Measurements from ENCODE around the gene AKAP6. TPM values are rescaled to one million over a fixed set of nuclear protein-coding genes. Genes with fewer than 3 reads are reported as not detected.

Gene AKAP6
- total and polyA plus RNA-seq, 2 experiments from 2014 or later: 0.38 to 0.42 TPM

GRCh38 chr14:32669391-32669790 lies 340.3 kb downstream of the AKAP6 start:
- no peak overlapping the region for H3K4me3 ChIP-seq
- no peak for DNase-seq (ENCODE audit: low spot score)
- H3K27me3 Mint-ChIP-seq (ENCODE audit: insufficient read depth, low read depth, poor library complexity): no peaks in the 10 kb centered on the region
- H3K27ac Mint-ChIP-seq: no peak overlapping the region
- H2AFZ ChIP-seq: no peak overlapping the region
- H3K4me1 ChIP-seq (ENCODE audit: insufficient read depth): no peaks in the 10 kb centered on the region
- H3K27ac ChIP-seq (ENCODE audit: low read depth): no peak overlapping the region
- H3K9me2 ChIP-seq (ENCODE audit: insufficient read depth): peaks cover 4% of the 10 kb centered on the region
- no peaks in the 10 kb centered on the region for H3F3A ChIP-seq (replicated peaks; ENCODE audit: low read depth)
- H3K36me3 Mint-ChIP-seq (ENCODE audit: low read depth): no peaks in the 10 kb centered on the region
- peaks cover 2% of the 10 kb centered on the region; the same call in 1 of the 3 replicates for H3K4me1 Mint-ChIP-seq
- no peaks in the 10 kb centered on the region for H3K36me3 ChIP-seq (ENCODE audit: insufficient read depth)
- H3K4me2 ChIP-seq: no peak overlapping the region
- peaks cover 2% of the 10 kb centered on the region; the same call in 2 of the 3 replicates for H3K9me3 Mint-ChIP-seq
- ATAC-seq: no peak
- no peaks in the 10 kb centered on the region for H3K27me3 ChIP-seq (ENCODE audit: insufficient read depth)
- TF ChIP-seq EZH2phosphoT487 (IDR thresholded peaks at IDR 0.05; ENCODE audit: unreplicated experiment) (no peak), REST (IDR thresholded peaks at IDR 0.05; ENCODE audit: unreplicated experiment) (no peak), ZNF462 (CRISPR knock-in tag; IDR thresholded peaks at IDR 0.05) (no peak), CREB1 (CRISPR knock-in tag; IDR thresholded peaks at IDR 0.05; ENCODE audit: low read depth) (no peak), POLR2AphosphoS5 (IDR thresholded peaks at IDR 0.05; ENCODE audit: low read depth) (no peak), CTCF (conservative IDR thresholded peaks at IDR 0.05; ENCODE audit: low read depth in 2 of 2) (no peak), STAT1 (IDR thresholded peaks at IDR 0.05; ENCODE audit: unreplicated experiment) (no peak), ZNF331 (CRISPR knock-in tag; IDR thresholded peaks at IDR 0.05; ENCODE audit: low read depth) (no peak), ZNF114 (CRISPR knock-in tag; IDR thresholded peaks at IDR 0.05) (no peak)
- no peaks in the 10 kb centered on the region for H4K20me1 ChIP-seq (replicated peaks; ENCODE audit: insufficient read depth)
- no peaks in the 10 kb centered on the region for H3K79me2 ChIP-seq (replicated peaks; ENCODE audit: insufficient read depth)
- no peak overlapping the region for H3K4me3 Mint-ChIP-seq

All from GM23338 (cell line).